RCC 7860 (cell line): Measurements from ENCODE around the gene OR7C1.
"Not testable (repeated sequence)": the region's sequence is repeated elsewhere in the genome, so short reads cannot be mapped to it uniquely, and the experiment has no call there.

ENCODE experiments used
- DNase-seq: peaks from one replicate; pipeline ENCODE4 v3.0.0-alpha.2; 2015; ENCODE audit warnings: low spot score
- FAIRE-seq: peaks from 2 replicates; lab custom pipeline; 2012; peaks lifted over from hg19 to GRCh38; lab: Jason Lieb, UNC

OR7C1 gene

DNA sequence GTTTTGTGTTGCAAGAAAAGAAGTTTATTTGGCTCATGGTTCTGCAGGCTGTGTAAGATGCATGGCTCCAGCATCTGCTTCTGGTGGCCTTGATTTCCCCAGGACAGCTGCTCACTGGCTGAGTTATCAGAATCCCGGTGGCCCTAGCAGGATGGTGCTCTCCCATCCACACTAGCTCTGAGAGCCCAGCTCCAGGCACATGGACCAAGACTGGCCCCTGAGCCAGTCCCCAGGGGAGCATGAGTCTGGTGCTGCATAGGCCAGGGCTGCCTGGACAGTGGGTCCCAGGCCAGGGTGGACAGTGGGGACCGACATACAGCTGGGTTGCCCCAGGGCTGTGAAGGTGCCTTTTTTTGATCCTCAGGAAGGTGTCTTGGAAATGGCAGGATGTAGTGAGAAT, 67.0 kb downstream of the OR7C1 start:
- no peak for FAIRE-seq
- DNase-seq = no peak

GRCh38 chr19:14767466-14767971, 67.5 kb downstream of the OR7C1 start:
- no peak for FAIRE-seq
- no peak for DNase-seq

DNA sequence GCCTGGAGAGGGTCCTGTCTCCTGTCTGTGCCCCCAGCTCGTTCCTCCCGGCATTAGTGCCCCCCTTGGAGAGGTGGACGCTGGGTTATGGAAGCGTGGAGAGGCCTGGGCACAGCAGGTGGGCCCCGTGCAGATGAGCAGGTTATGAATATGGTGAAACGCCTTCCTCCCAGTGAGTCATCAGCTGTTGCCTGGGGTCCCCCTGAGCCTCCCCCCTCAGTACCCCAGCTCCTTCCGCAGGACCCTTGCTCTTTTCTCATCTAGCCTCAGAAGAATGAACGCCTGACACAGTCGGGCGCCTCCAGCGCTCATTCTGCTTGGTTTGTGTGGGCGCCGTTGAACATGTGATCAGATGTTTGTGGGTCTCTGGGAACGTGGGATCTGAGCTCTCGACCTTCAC, 69.1 kb downstream of the OR7C1 start:
- not testable (repeated sequence) for FAIRE-seq, DNase-seq

DNA sequence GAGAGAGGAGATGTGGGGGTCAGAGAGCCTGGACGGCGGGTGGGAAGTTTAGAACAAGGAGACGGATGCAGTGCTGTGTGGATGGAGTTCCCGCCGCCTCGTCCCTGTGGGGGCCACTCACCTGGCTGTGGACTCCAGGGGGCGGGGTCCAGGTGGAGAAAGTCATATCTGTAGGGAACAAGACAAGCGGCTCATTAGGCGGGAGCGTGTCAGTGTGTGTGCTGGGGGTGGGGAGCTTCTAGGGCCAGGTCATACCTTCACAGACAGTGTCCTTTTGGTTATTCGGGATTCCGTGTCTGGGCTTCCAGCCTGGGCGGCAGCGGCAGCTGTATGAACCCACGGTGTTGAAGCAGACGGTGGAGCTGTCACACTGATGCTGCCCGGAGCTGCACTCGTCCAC, 69.6 kb downstream of the OR7C1 start:
- DNase-seq, FAIRE-seq: not testable (repeated sequence)

GRCh38 chr19:14764401-14764800, 70.6 kb downstream of the OR7C1 start:
- no peak for DNase-seq
- no peak for FAIRE-seq

DNA sequence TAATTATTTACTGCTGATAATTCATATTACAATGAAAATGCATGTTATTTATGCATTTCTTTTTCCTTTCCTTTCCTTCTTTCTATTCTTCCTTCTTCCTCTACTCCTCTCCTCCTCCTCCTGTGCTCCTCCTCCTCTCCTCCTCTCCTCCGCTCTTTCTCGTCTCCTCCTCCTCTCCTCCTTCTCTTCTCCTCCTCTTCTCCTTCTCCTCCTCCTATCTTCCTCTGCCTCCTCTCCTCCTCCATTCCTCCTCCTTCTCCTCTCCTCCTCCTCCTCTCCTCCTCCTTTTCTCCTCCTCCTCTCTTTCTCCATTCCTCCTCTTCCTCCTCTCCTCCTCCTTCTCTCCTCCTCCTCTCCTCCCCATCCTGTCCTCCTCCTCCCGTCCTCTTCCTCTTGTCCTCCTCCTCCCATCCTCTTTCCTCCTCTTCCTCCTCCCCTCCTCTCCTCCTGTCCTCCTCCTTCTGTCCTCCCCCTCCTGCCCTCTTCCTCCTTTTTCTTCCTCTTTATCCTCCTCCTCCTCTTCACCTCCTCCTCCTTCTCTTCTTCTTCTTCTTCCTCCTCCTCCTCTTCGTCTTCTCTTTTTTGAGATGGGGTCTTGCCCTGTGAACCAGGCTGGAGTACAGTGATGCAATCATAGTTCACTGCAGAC, 71.4 kb downstream of the OR7C1 start:
- FAIRE-seq = no peak
- DNase-seq = no peak

DNA sequence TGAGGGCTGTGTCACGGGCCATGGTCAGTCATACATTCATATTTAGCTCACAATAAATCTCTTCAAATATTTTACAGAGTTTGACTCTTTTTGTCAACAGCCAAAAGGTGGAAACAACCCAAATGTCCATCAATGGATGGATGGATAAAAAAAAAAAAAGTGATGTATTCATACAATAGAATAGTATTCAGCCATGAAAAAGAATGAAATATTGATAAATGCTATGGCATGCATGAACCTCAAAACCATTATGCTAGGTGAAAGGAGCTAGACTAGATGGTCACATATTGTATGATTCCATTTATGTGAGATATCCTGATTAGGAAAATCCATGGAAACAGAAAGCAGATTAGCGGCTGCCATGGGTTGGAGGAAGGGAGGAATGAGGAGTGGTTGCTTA, 72.9 kb downstream of the OR7C1 start:
- DNase-seq (no peak), FAIRE-seq (no peak)

DNA sequence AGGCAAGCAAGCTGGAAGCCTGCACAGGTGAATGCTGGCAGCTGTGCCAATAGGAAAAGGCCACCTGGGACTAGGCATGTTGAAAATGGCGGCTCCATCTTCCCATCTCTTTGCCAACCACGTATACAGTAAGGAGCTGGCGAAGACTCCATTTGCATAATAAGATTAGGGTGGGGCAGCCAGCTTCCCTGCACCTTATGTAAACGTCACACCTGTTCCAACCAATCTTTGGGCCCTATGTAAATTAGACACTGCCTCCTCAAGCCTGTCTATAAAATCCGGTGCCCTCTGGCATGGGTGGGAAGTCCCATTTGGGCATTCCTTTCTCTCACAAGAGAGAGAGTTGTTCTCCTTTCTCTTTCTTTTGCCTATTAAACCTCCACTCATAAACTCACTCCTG, 73.4 kb downstream of the OR7C1 start:
- no peak for FAIRE-seq
- no peak for DNase-seq

- FAIRE-seq (no peak), DNase-seq (no peak)
Measured at GRCh38 chr19:14758816-14759215, 76.2 kb downstream of the OR7C1 start.

- FAIRE-seq (no peak), DNase-seq (no peak)
Measured at GRCh38 chr19:14748601-14749000, 86.4 kb downstream of the OR7C1 start.
